Measurements from ENCODE around the gene CRIP1.

The CRIP1 gene

DNA sequence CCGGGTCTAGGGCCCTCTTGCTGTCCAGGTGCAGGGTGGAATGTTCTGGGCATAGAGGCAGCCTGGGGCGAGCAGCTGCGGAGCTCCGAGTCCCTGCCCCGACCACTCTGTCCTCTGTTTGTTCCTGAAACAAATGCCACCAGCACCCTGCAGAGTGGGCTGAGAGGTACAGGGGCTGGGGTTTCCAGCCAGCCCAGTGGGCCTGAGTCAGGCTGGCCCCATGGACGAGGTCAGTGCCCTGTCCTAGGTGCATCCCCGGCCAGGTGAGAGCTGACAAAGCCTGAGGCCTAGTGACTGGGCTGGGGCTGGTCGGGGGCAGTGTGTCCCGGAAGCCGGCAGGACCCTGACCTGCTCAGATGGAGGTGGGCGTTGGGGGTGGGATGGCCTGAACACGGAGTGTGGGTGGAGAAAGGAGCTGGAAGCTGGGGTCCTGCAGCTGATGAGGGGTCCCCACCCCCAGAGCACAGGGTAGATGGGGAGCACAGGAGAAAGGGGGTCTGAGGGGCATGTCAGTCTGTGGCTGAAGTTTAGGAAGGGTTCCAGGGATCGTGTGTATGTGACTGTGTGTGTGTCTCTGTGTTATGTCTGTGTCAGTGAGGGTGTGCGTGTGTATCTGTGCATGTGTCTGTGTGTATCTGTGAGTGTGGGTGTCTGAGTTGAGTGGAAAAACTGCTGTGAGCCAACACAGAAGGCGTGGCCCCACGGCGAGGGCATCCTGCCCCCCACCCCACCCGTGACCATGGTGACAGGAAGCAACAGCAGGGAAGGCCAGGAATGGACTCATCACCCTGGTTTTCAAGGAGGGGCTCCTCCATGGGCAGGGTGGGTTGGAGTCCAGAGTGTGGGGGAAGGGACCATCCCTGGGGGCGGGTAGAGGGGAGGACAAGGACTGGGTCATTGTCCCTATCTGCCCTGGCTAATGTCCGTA lies 2.4 kb upstream of the CRIP1 start:
- Histone ChIP-seq H3K27me3 (ENCODE audit: control insufficient read depth in 1 of 2, insufficient read depth in 2 of 2, low read length in 2 of 2) (peaks cover 2 to 19% of the 10 kb centered on the region in 2 donors), H3K4me3 (ENCODE audit: low read length in 2 of 2) (no peak overlapping the region), H3K27ac (ENCODE audit: low read length) (peak overlapping the region; percentile 55), H3K4me1 (ENCODE audit: control insufficient read depth, insufficient read depth, low read length) (peaks cover 89% of the 10 kb centered on the region), H3K9me3 (ENCODE audit: control insufficient read depth in 2 of 2, low read length in 2 of 2) (no peaks in the 10 kb centered on the region), H3K36me3 (ENCODE audit: control insufficient read depth in 2 of 2, insufficient read depth in 2 of 2, low read length in 2 of 2) (peaks cover 0 to 3% of the 10 kb centered on the region in 2 donors), H3K9ac (ENCODE audit: low read length in 2 of 2) (no peak overlapping the region)

DNA sequence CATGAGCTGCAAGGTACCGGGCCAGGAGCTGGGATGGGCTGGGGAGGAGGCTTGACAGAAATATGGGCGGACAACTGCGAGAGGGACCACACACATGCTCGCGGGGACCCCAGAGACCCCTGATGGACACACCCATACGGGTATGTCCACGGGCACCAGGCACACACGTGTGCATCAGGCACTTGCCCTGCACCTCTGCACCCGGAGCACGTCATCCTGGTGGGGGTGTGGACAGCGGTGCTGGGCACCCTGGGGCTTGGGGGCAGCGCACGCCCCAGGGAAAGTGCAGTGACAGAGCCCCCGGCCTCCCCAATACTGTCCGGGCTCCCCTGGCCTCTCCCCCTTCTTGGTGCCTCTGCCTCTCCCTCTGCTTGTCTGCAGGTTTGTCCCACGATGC lies 1.7 kb upstream of the CRIP1 start:
- no peak overlapping the region for H3K4me3 ChIP-seq (ENCODE audit: low read length in 2 of 2)
- peak overlapping the region; percentile 55 for H3K27ac ChIP-seq (ENCODE audit: low read length)
- H3K27me3 ChIP-seq (ENCODE audit: control insufficient read depth in 1 of 2, insufficient read depth in 2 of 2, low read length in 2 of 2): peaks cover 2 to 19% of the 10 kb centered on the region in 2 donors
- H3K9ac ChIP-seq (ENCODE audit: low read length in 2 of 2): no peak overlapping the region
- H3K9me3 ChIP-seq (ENCODE audit: control insufficient read depth in 2 of 2, low read length in 2 of 2): no peaks in the 10 kb centered on the region
- peaks cover 94% of the 10 kb centered on the region for H3K4me1 ChIP-seq (ENCODE audit: control insufficient read depth, insufficient read depth, low read length)
- no peaks in the 10 kb centered on the region for H3K36me3 ChIP-seq (ENCODE audit: control insufficient read depth in 2 of 2, insufficient read depth in 2 of 2, low read length in 2 of 2)

DNA sequence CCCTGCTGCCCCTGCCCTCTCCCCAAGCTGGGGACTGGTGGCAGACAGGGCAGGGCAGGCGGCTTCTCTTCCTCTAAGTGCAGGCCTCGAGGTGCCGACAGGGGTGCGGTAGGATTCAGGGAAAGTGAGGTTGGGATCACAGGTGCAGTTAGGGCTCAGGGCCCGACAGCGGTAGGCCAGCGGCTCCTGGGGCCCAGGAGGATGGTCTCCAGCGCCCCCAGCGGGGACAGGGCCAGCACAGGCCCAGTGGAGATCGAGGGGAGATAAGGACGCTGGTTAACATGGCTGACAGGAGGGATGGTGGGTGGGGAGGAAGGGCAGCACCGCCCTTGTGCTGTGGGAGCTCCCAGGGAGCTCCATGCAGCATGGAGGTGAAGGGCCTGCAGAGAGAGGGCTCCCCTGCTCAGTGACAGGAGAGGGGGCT lies 935 bp upstream of the CRIP1 start:
- peaks cover 2 to 19% of the 10 kb centered on the region in 2 donors for H3K27me3 ChIP-seq (ENCODE audit: control insufficient read depth in 1 of 2, insufficient read depth in 2 of 2, low read length in 2 of 2)
- H3K4me1 ChIP-seq (ENCODE audit: control insufficient read depth, insufficient read depth, low read length): peaks cover 91% of the 10 kb centered on the region
- H3K36me3 ChIP-seq (ENCODE audit: control insufficient read depth in 2 of 2, insufficient read depth in 2 of 2, low read length in 2 of 2): no peaks in the 10 kb centered on the region
- H3K27ac ChIP-seq (ENCODE audit: low read length): no peak overlapping the region
- H3K4me3 ChIP-seq (ENCODE audit: low read length in 2 of 2): peak overlapping the region in 1 of 2 donors; percentile 78
- no peaks in the 10 kb centered on the region for H3K9me3 ChIP-seq (ENCODE audit: control insufficient read depth in 2 of 2, low read length in 2 of 2)
- no peak overlapping the region for H3K9ac ChIP-seq (ENCODE audit: low read length in 2 of 2)

DNA sequence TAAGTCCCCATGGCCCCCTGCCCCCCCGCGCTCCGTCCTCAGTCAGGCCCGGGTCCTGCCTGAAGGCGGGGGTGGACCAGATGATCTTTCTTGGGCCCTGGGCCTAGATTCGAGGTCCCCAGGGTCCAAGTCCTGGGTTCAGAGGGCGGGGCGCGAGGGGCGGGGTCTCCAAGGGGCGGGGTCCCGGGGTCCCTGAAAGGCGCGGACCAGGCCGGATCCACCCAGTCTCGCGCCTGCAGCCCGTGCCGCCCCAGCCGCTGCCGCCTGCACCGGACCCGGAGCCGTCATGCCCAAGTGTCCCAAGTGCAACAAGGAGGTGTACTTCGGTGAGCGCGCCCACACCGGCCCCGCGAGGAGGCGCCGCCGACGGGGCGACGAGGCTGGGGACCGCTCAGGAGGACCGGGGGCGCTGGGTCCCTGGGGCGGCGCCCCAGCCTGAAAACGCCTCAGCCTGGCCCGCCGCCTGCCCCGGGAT lies 325 bp downstream of the CRIP1 start:
- peaks cover 2 to 19% of the 10 kb centered on the region in 2 donors for H3K27me3 ChIP-seq (ENCODE audit: control insufficient read depth in 1 of 2, insufficient read depth in 2 of 2, low read length in 2 of 2)
- H3K4me1 ChIP-seq (ENCODE audit: control insufficient read depth, insufficient read depth, low read length): peaks cover 88% of the 10 kb centered on the region
- no peaks in the 10 kb centered on the region for H3K36me3 ChIP-seq (ENCODE audit: control insufficient read depth in 2 of 2, insufficient read depth in 2 of 2, low read length in 2 of 2)
- no peaks in the 10 kb centered on the region for H3K9me3 ChIP-seq (ENCODE audit: control insufficient read depth in 2 of 2, low read length in 2 of 2)
- peak overlapping the region; percentile 53 for H3K27ac ChIP-seq (ENCODE audit: low read length)
- peak overlapping the region; percentile 17 to 78 for H3K4me3 ChIP-seq (ENCODE audit: low read length in 2 of 2)
- no peak overlapping the region for H3K9ac ChIP-seq (ENCODE audit: low read length in 2 of 2)

DNA sequence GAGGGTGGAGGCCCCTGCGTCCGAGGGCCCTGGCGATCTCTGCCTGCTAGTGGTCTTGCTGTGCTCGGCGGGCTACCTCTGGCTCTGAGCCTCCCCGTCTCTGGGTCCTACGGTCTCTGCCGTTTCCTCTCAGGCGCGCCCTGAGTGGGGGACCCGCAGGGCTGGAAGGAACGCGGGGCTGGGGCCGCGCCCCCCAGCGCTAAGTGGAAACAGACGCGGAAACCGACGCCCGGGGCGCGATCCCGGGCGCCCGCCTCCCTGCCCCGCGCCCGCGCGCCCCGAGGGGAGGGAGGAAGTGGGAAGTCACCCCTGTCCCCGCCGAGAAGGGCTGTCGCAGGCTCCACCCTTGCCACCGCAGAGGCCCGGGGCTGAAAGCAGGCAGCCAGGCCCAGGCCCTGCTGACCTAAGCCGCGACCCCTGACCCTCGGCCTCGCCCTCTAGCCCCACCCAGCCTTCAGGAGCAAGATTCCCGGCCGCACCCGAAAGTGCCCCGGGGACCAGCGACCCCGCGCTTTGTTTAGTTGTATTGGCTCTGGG lies 831 bp downstream of the CRIP1 start:
- no peaks in the 10 kb centered on the region for H3K9me3 ChIP-seq (ENCODE audit: control insufficient read depth in 2 of 2, low read length in 2 of 2)
- peak overlapping the region; percentile 46 to 78 for H3K4me3 ChIP-seq (ENCODE audit: low read length in 2 of 2)
- H3K27me3 ChIP-seq (ENCODE audit: control insufficient read depth in 1 of 2, insufficient read depth in 2 of 2, low read length in 2 of 2): peaks cover 2 to 19% of the 10 kb centered on the region in 2 donors
- peak overlapping the region in 1 of 2 donors; percentile 47 for H3K9ac ChIP-seq (ENCODE audit: low read length in 2 of 2)
- no peaks in the 10 kb centered on the region for H3K36me3 ChIP-seq (ENCODE audit: control insufficient read depth in 2 of 2, insufficient read depth in 2 of 2, low read length in 2 of 2)
- peaks cover 83% of the 10 kb centered on the region for H3K4me1 ChIP-seq (ENCODE audit: control insufficient read depth, insufficient read depth, low read length)
- H3K27ac ChIP-seq (ENCODE audit: low read length): peak overlapping the region; percentile 53

DNA sequence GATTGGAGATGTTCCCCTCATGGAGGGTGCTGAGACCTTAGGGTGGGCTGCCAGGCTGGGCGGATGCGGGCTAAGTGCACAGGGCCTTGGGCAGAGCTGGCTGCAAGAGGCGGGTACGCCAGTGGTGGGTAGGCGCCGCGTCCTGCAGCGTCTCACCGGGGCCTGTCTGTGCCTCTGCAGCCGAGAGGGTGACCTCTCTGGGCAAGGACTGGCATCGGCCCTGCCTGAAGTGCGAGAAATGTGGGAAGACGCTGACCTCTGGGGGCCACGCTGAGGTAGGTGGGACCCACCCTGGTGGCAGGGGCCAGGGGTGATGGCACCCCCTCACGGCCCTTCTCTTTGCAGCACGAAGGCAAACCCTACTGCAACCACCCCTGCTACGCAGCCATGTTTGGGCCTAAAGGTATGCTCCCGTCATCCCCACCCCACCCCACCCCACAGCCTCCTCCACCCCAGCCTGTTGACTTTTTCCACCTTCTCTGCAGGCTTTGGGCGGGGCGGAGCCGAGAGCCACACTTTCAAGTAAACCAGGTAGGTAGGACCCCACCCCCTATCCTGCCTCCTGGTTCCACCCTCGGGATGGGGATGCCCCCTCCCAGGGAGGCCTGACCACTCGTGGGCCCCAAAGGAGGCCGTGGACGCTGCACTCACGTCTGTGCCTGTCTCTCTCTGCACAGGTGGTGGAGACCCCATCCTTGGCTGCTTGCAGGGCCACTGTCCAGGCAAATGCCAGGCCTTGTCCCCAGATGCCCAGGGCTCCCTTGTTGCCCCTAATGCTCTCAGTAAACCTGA lies 1.5 kb downstream of the CRIP1 start:
- Histone ChIP-seq H3K4me3 (ENCODE audit: low read length in 2 of 2) (peak overlapping the region; percentile 46 to 78), H3K9ac (ENCODE audit: low read length in 2 of 2) (peak overlapping the region in 1 of 2 donors; percentile 47), H3K9me3 (ENCODE audit: control insufficient read depth in 2 of 2, low read length in 2 of 2) (no peaks in the 10 kb centered on the region), H3K36me3 (ENCODE audit: control insufficient read depth in 2 of 2, insufficient read depth in 2 of 2, low read length in 2 of 2) (no peaks in the 10 kb centered on the region), H3K27me3 (ENCODE audit: control insufficient read depth in 1 of 2, insufficient read depth in 2 of 2, low read length in 2 of 2) (peaks cover 2 to 19% of the 10 kb centered on the region in 2 donors), H3K4me1 (ENCODE audit: control insufficient read depth, insufficient read depth, low read length) (peaks cover 77% of the 10 kb centered on the region), H3K27ac (ENCODE audit: low read length) (peak overlapping the region; percentile 53)

DNA sequence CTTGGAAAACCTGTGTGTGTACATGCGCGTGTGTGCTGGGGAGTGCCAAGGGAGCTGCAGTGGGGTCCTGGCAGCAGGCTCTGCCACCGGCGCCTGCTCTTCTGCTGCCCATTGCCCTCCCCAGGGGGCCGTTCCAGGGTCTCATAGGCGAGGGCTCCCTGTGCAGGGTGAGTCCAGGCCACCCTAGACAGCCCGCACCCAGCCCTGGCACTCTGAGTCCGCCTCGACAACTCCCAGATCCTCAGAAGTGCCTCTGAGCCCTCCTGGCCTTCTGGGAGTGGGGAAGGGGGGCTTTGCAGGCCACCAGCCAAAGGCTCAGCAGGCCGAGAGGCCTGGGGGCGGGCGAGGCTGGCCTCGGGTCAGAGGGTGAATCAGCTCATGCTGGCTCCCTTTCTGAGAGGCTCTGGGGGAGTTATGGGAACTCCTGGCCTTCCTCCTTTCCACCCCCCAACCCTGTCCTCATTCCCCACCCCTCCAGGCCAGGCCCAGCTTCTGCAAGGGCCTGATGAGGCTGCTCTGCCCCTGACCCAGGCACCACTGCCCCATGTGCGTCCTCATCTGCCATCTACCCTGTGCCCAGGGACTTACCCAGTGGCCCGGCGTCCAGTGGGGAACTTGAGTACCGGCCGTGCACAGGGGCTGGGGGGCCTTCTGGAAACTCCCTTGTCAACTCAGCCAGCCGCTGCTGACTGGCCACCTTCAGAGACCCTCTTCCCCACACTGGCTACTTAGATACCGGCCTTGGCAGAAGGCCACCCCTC lies 2.3 kb downstream of the CRIP1 start:
- Histone ChIP-seq H3K9ac (ENCODE audit: low read length in 2 of 2) (no peak overlapping the region), H3K4me1 (ENCODE audit: control insufficient read depth, insufficient read depth, low read length) (peaks cover 69% of the 10 kb centered on the region)

DNA sequence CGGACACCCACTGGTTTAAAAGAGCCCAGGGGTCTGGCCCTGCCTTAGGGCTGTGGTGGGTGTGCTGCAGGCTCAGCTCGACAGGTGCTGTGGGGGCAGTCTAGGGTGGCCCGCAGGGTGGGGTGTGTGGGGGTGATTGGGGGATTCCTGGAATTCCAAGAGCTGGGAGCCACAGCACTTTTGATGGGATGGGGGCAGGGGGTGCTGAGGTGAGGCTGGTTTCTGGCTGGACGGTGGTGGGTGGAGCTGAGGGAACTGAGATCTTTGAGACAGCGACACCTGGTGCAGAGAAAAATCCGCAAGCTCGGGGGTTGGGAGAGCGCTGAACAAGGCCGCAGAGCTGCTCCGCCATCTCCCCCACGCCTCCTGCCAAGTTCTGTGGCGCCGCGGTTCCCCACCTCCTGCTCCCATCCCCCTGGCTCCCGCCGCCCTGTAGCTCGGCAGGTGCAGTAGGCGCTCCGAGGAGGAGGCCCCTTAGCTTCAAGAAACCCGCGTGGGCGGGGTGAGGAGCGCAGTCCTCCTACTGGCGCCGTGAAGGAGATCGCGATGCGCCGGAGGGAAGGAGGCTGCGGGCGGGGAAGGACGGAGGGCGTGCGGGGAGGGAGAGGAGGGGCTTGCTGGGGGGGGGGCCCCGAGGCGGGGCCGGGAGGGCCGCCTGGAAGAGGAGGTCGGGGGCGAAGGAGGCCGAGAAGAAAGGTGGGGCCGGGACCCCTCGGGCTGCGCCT lies 3.0 kb downstream of the CRIP1 start:
- H3K4me3 ChIP-seq (ENCODE audit: low read length in 2 of 2): peak overlapping the region; percentile 64 to 78
- peaks cover 62% of the 10 kb centered on the region for H3K4me1 ChIP-seq (ENCODE audit: control insufficient read depth, insufficient read depth, low read length)
- H3K9me3 ChIP-seq (ENCODE audit: control insufficient read depth in 2 of 2, low read length in 2 of 2): no peaks in the 10 kb centered on the region
- peaks cover 2 to 19% of the 10 kb centered on the region in 2 donors for H3K27me3 ChIP-seq (ENCODE audit: control insufficient read depth in 1 of 2, insufficient read depth in 2 of 2, low read length in 2 of 2)
- peak overlapping the region; percentile 70 for H3K27ac ChIP-seq (ENCODE audit: low read length)
- H3K36me3 ChIP-seq (ENCODE audit: control insufficient read depth in 2 of 2, insufficient read depth in 2 of 2, low read length in 2 of 2): no peaks in the 10 kb centered on the region
- peak overlapping the region; percentile 66 to 68 for H3K9ac ChIP-seq (ENCODE audit: low read length in 2 of 2)

More for the DNA sequence above, 2.3 kb downstream of the CRIP1 start:
- peak overlapping the region; percentile 70 for H3K27ac ChIP-seq (ENCODE audit: low read length)
- H3K9me3 ChIP-seq (ENCODE audit: control insufficient read depth in 2 of 2, low read length in 2 of 2): no peaks in the 10 kb centered on the region
- peaks cover 2 to 19% of the 10 kb centered on the region in 2 donors for H3K27me3 ChIP-seq (ENCODE audit: control insufficient read depth in 1 of 2, insufficient read depth in 2 of 2, low read length in 2 of 2)
- H3K36me3 ChIP-seq (ENCODE audit: control insufficient read depth in 2 of 2, insufficient read depth in 2 of 2, low read length in 2 of 2): no peaks in the 10 kb centered on the region
- H3K4me3 ChIP-seq (ENCODE audit: low read length in 2 of 2): peak overlapping the region; percentile 64 to 78

DNA sequence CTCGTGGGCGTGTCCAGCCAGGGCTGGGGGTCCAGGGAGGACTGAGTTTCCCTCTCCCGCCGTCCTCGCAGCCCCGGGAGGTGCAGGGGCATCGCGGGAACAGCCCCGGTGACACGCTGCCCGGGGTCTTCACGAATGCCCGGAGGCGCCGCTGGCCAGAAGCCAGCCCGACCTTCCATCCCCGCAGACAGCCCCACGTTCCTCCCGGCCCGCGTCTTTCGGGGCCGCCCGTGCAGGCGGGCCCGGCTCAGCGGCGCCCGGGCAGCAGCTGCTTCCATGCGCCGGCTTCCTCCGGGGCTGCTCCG lies 3.5 kb downstream of the CRIP1 start:
- Histone ChIP-seq H3K4me3 (ENCODE audit: low read length in 2 of 2) (peak overlapping the region; percentile 64 to 78), H3K4me1 (ENCODE audit: control insufficient read depth, insufficient read depth, low read length) (peaks cover 57% of the 10 kb centered on the region), H3K9me3 (ENCODE audit: control insufficient read depth in 2 of 2, low read length in 2 of 2) (no peaks in the 10 kb centered on the region), H3K27me3 (ENCODE audit: control insufficient read depth in 1 of 2, insufficient read depth in 2 of 2, low read length in 2 of 2) (peaks cover 2 to 19% of the 10 kb centered on the region in 2 donors), H3K9ac (ENCODE audit: low read length in 2 of 2) (peak overlapping the region; percentile 66 to 68), H3K36me3 (ENCODE audit: control insufficient read depth in 2 of 2, insufficient read depth in 2 of 2, low read length in 2 of 2) (no peaks in the 10 kb centered on the region), H3K27ac (ENCODE audit: low read length) (peak overlapping the region; percentile 70)
